Panc1 (cell line): ENCODE measurements around the gene PPM1N. TPM values are rescaled to one million over a fixed set of nuclear protein-coding genes. Genes with fewer than 3 reads are reported as not detected.

Experiments
- ATAC-seq: fragments of 200-7000 bp; cut with Tn5 transposase; 2 replicates; pipeline ENCODE4 v1.9.1; 2020; ENCODE audit warnings: mild to moderate bottlenecking, moderate library complexity
- BruUV-seq: library from RNA; stranded (reverse); fragments of 400-500 nt; replicated peaks from 2 replicates; lab custom pipeline; 2021; lab: Mats Ljungman, UMichigan
- CTCF ChIA-PET: fragments of 300-600 bp; sonication (Branson Sonifier 250); formaldehyde crosslinking; loops from one replicate; lab custom pipeline; 2022; ENCODE audit warnings: antibody characterized with exemption; lab: Charles Lee
- POLR2A ChIA-PET: fragments of 300-600 bp; sonication (Branson Sonifier 250); formaldehyde crosslinking; loops from one replicate; lab custom pipeline; 2022; ENCODE audit warnings: antibody characterized with exemption; lab: Charles Lee
- DNase-seq: peaks from one replicate; pipeline ENCODE4 v3.0.0-alpha.2; 2010; ENCODE audit warnings: low read depth, low spot score
- H3K27ac ChIP-seq: 2 replicates; pipeline ENCODE4 v1.5.1; 2011; ENCODE audit warnings: mild to moderate bottlenecking, low read length, inconsistent platforms
- H3K27me3 ChIP-seq: fragments of 200-500 bp; sonication (Bioruptor generic); 2 replicates; pipeline ENCODE4 v1.6.0; 2014; ENCODE audit warnings: low read length, inconsistent platforms; ENCODE audit not compliant: control insufficient read depth, insufficient read depth
- H3K36me3 ChIP-seq: fragments of 200-500 bp; sonication (Bioruptor generic); 2 replicates; pipeline ENCODE4 v1.5.1; 2014; ENCODE audit warnings: inconsistent platforms, mild to moderate bottlenecking, low read length, moderate library complexity; ENCODE audit not compliant: control insufficient read depth, insufficient read depth
- H3K4me1 ChIP-seq: 2 replicates; pipeline ENCODE4 v1.5.1; 2011; ENCODE audit warnings: inconsistent platforms, mild to moderate bottlenecking, low read length, moderate library complexity; ENCODE audit not compliant: control insufficient read depth, insufficient read depth
- H3K4me3 ChIP-seq, 2 experiments: 2 replicates each; pipeline ENCODE4 v1.5.1; 2011 to 2012; ENCODE audit warnings: low read depth in 2 of 2, low read length in 2 of 2, mild to moderate bottlenecking in 2 of 2, inconsistent platforms in 1 of 2, moderate library complexity in 1 of 2
- H3K9me3 ChIP-seq: fragments of 200-500 bp; sonication (Bioruptor generic); 2 replicates; pipeline ENCODE4 v1.5.1; 2014; ENCODE audit warnings: low read depth, mild to moderate bottlenecking, inconsistent platforms, low read length, moderate library complexity; ENCODE audit not compliant: control insufficient read depth, insufficient read depth
- CTCF ChIP-seq: fragments of 450-650 bp; IDR thresholded peaks from 2 replicates; pipeline ENCODE4 v1.5.1; 2017; ENCODE audit warnings: mild to moderate bottlenecking
- POLR2AphosphoS5 ChIP-seq: IDR thresholded peaks from 2 replicates; pipeline ENCODE4 v1.6.1; 2012; ENCODE audit warnings: mild to moderate bottlenecking, low read depth, low read length, moderate library complexity
- REST ChIP-seq, 2 experiments: IDR thresholded peaks; 2 replicates each; pipeline ENCODE4 v1.6.1; 2011 to 2012; ENCODE audit warnings: low read depth in 2 of 2, control low read depth in 1 of 2, low read length in 1 of 2, mild to moderate bottlenecking in 1 of 2, moderate library complexity in 1 of 2; ENCODE audit not compliant: insufficient read depth in 1 of 2
- SIN3A ChIP-seq: IDR thresholded peaks from 2 replicates; pipeline ENCODE4 v1.6.1; 2012; ENCODE audit warnings: low read depth, mild to moderate bottlenecking, low read length, moderate library complexity, borderline replicate concordance; ENCODE audit not compliant: insufficient read depth
- TCF7L2 ChIP-seq: IDR thresholded peaks from 2 replicates; pipeline ENCODE4 v1.6.1; 2011; ENCODE audit warnings: mild to moderate bottlenecking, low read depth, low read length, inconsistent platforms
- in situ Hi-C: cut with HindIII; loops from 2 replicates; pipeline ENCODE4 v1.10.0; 2016; ENCODE audit warnings: low sequenced_read_pairs, low pct_unique_long_range_greater_than_20kb
- intact Hi-C: fragments of 100-400 bp; cut with micrococcal nuclease; formaldehyde crosslinking; loops from one replicate; pipeline ENCODE4 v1.10.0; 2022; ENCODE audit not compliant: unreplicated experiment
- total RNA-seq: library from RNA; stranded (reverse); gene quantifications from one replicate; pipeline ENCODE4 v1.2.1, GENCODE V29; 2021; ENCODE audit not compliant: unreplicated experiment

Gene PPM1N
- total RNA-seq, 1 experiment from 2014 or later: 3.3 TPM

GRCh38 chr19:45467456-45468158 lies 30.6 kb upstream of the PPM1N start, which contains the start of gene FOSB:
FOSB (plus strand) TSS chr19:45467996; CDS start chr19:45468587, 591 bp downstream.
- ChIA-PET POLR2A (interaction anchor here (0.6 to 1.4 kb wide), 7 partner anchors 11 to 63 kb away, joined by 3 to 20 read pairs (median 4); partner anchors contain the start of gene PPP1R13L), CTCF (no interaction called here)
- TF ChIP-seq SIN3A: no peak; the same call in 1 of the 2 replicates
- peak; percentile 65 for TF ChIP-seq TCF7L2
- peak; percentile 55; the same call in 1 of the 2 replicates for TF ChIP-seq POLR2AphosphoS5
- no peak for TF ChIP-seq CTCF
- TF ChIP-seq REST (IDR thresholded peaks at IDR 0.05; ENCODE audit: insufficient read depth in 1 of 2, low read depth in 2 of 2, low read length in 1 of 2): no peak; a peak in 1 of 4 replicates
- peak within 1 kb of the TSS; percentile 75 to 84 for H3K4me3 ChIP-seq
- no peak for DNase-seq
- no peak within 1 kb of the TSS for H3K27ac ChIP-seq
- intact Hi-C loops (no loop called here), in situ Hi-C loops (no loop called here)
- no peaks in the 10 kb centered on the region for H3K9me3 ChIP-seq
- BruUV-seq: no TSS peak
- peak; percentile 66 for ATAC-seq
- H3K27me3 ChIP-seq: no peaks in the 10 kb centered on the region
- peaks cover 3% of the 10 kb centered on the region; the same call in 1 of the 2 replicates for H3K4me1 ChIP-seq
- H3K36me3 ChIP-seq: no peaks in the 10 kb centered on the region; the same call in 1 of the 2 replicates

- POLR2A ChIA-PET: interaction anchor here (0.6 to 1.4 kb wide), 4 partner anchors 12 to 36 kb away, joined by 4 to 18 read pairs (median 4); no protein-coding TSS in a partner anchor
- Histone ChIP-seq H3K36me3 (no peaks in the 10 kb centered on the region; the same call in 1 of the 2 replicates), H3K9me3 (no peaks in the 10 kb centered on the region), H3K27ac (no peak overlapping the region), H3K27me3 (no peaks in the 10 kb centered on the region), H3K4me1 (peaks cover 4% of the 10 kb centered on the region; the same call in 1 of the 2 replicates), H3K4me3 (peak overlapping the region; percentile 75 to 84)
- in situ Hi-C loops (no loop called here), intact Hi-C loops (no loop called here)
- no peak for TF ChIP-seq REST (IDR thresholded peaks at IDR 0.05; ENCODE audit: insufficient read depth in 1 of 2, low read depth in 2 of 2, low read length in 1 of 2)
- no peak for TF ChIP-seq TCF7L2
- TF ChIP-seq POLR2AphosphoS5: no peak
- TF ChIP-seq SIN3A: no peak
- TF ChIP-seq CTCF: no peak
- DNase-seq (no peak), ATAC-seq (no peak)
- TSS peak; percentile 98 for BruUV-seq
- CTCF ChIA-PET: interaction anchor here (0.6 kb wide), 1 partner anchor 302 kb away, joined by 13 read pairs; no protein-coding TSS in a partner anchor
Observed at GRCh38 chr19:45468159-45468651, 30.0 kb upstream of the PPM1N start.
